ENCODE measurements around the gene GPR132. TPM values are rescaled to one million over a fixed set of nuclear protein-coding genes. Genes with fewer than 3 reads are reported as not detected.

GPR132 gene
- total and polyA plus RNA-seq, 2 donors (not counting 3 experiments of a cell fraction or from before 2014, with no cell fraction given), result not detected

DNA sequence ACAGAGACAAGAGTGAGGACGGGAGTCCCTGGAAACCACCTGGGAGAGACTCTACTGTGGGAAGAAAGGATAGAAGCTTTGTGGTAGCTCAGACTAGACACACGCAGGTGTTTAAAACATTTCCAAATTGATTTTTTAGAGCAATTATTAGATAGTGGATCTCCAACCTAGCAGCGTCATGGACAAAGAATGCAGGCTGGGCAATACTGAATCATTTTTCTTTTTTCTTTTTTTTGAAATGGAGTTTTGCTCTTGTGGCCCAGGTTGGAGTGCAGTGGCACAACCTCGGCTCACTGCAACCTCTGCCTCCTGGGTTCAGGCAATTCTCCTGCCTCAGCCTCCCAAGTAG is 13.1 kb downstream of the GPR132 start:
- Histone ChIP-seq H3K9me1 (replicated peaks; ENCODE audit: control insufficient read depth, extremely low read depth, insufficient read depth, low read length) (no peaks in the 10 kb centered on the region), H3K9ac (replicated peaks; ENCODE audit: extremely low read depth, insufficient read depth, low read length) (no peak overlapping the region), H3K4me2 (ENCODE audit: insufficient read depth, low read length) (no peak overlapping the region), H2AFZ (ENCODE audit: low read depth, low read length) (no peak overlapping the region), H4K20me1 (replicated peaks; ENCODE audit: control insufficient read depth, extremely low read depth, insufficient read depth, low read length) (no peaks in the 10 kb centered on the region), H3K4me3 (replicated peaks in 1 of 3; ENCODE audit: insufficient read depth in 1 of 3, low read depth in 1 of 3, low read length in 3 of 3) (no peak overlapping the region), H3K79me2 (ENCODE audit: control insufficient read depth, insufficient read depth, low read length) (no peaks in the 10 kb centered on the region), H3K4me1 (ENCODE audit: control insufficient read depth, extremely low read depth, insufficient read depth, low read length) (no peaks in the 10 kb centered on the region), H3K36me3 (ENCODE audit: control insufficient read depth in 2 of 2, extremely low read depth in 1 of 2, insufficient read depth in 2 of 2, low read length in 2 of 2) (no peaks in the 10 kb centered on the region), H3K27me3 (ENCODE audit: control insufficient read depth in 2 of 2, insufficient read depth in 2 of 2, low read length in 2 of 2) (no peaks in the 10 kb centered on the region), H3K9me3 (replicated peaks; ENCODE audit: control insufficient read depth, insufficient read depth, low read length) (no peaks in the 10 kb centered on the region), H3K27ac (ENCODE audit: insufficient read depth, low read depth, low read length) (no peak overlapping the region)
- no TSS peak for BruUV-seq (replicated peaks)
- dilution Hi-C loops (cut with MboI; ENCODE audit: extremely low pct_ligation_motif_present, low sequenced_read_pairs) (no loop called here), intact Hi-C loops (cut with micrococcal nuclease) (no loop called here)
- ChIA-PET POLR2A (no interaction called here), CTCF (no interaction called here)
- FAIRE-seq, result no peak
- TF ChIP-seq POLR2AphosphoS5 (IDR thresholded peaks at IDR 0.05; ENCODE audit: insufficient read depth, low read depth, low read length) (no peak), CTCF (IDR thresholded peaks at IDR 0.05; ENCODE audit: extremely low read depth in 1 of 2, insufficient read depth in 1 of 2, low read depth in 1 of 2, low read length in 2 of 2) (no peak), JUN (IDR thresholded peaks at IDR 0.05; ENCODE audit: borderline replicate concordance, insufficient read depth, insufficient read length, low read depth) (no peak), FOS (IDR thresholded peaks at IDR 0.05; ENCODE audit: borderline replicate concordance, insufficient read depth, low read length) (no peak)
- DNase-seq (ENCODE audit: low read depth, low spot score), result no peak

DNA sequence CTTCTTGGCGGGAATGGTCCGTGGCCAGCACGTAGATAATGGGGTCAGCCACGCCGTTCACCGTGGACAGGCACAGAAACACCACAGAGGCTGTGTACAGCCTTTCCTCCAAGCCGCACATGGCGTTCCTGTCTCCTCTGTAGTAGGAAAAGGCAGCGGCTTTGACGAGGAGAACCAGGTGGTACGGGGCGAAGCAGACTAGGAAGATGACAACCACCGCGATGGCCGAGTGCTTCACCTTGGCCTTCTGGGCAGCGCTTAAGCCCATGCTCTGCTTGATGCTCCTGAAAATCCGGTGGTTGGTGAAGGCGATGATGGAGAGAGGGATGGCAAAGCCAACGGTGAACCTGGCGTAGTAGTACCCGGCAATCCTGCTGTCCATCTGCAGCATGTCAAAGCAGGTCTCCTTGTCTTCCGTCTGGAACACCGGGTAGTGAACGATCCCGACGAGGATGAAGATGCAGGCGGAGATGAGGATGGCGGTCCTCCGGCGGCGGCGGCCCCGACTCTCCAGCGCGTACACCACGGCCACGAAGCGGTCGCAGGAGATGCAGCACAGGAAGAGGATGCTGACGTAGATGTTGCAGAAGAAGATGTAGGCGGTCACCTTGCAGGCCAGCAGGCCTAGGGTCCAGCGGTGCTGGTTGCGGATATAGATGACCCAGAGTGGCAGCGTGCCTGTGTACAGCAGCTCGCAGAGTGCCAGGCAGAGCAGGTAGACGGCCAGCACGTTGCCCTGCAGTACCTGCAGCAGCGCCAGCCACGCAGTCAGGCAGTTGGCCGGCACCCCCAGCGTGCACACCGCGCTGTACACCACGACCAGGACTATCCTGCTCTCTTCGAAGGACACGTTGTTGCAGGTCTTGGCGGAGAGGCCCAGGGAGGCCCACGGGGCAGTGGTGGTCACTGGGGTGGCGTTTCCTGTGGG is 13.8 kb downstream of the GPR132 start:
- Histone ChIP-seq H4K20me1 (replicated peaks; ENCODE audit: control insufficient read depth, extremely low read depth, insufficient read depth, low read length) (no peaks in the 10 kb centered on the region), H3K9me1 (replicated peaks; ENCODE audit: control insufficient read depth, extremely low read depth, insufficient read depth, low read length) (no peaks in the 10 kb centered on the region), H3K36me3 (ENCODE audit: control insufficient read depth in 2 of 2, extremely low read depth in 1 of 2, insufficient read depth in 2 of 2, low read length in 2 of 2) (no peaks in the 10 kb centered on the region), H3K4me2 (ENCODE audit: insufficient read depth, low read length) (no peak overlapping the region), H3K27ac (ENCODE audit: insufficient read depth, low read depth, low read length) (no peak overlapping the region), H3K27me3 (ENCODE audit: control insufficient read depth in 2 of 2, insufficient read depth in 2 of 2, low read length in 2 of 2) (no peaks in the 10 kb centered on the region), H3K4me3 (replicated peaks in 1 of 3; ENCODE audit: insufficient read depth in 1 of 3, low read depth in 1 of 3, low read length in 3 of 3) (no peak overlapping the region), H3K79me2 (ENCODE audit: control insufficient read depth, insufficient read depth, low read length) (no peaks in the 10 kb centered on the region), H3K9ac (replicated peaks; ENCODE audit: extremely low read depth, insufficient read depth, low read length) (no peak overlapping the region), H3K4me1 (ENCODE audit: control insufficient read depth, extremely low read depth, insufficient read depth, low read length) (no peaks in the 10 kb centered on the region), H2AFZ (ENCODE audit: low read depth, low read length) (no peak overlapping the region), H3K9me3 (replicated peaks; ENCODE audit: control insufficient read depth, insufficient read depth, low read length) (no peaks in the 10 kb centered on the region)
- FAIRE-seq, result no peak
- intact Hi-C loops (cut with micrococcal nuclease), result no loop called here
- POLR2A ChIA-PET, result no interaction called here
- CTCF ChIA-PET, result no interaction called here
- DNase-seq (ENCODE audit: low read depth, low spot score), result no peak
- TF ChIP-seq FOS (IDR thresholded peaks at IDR 0.05; ENCODE audit: borderline replicate concordance, insufficient read depth, low read length) (no peak), POLR2A (IDR thresholded peaks at IDR 0.05; ENCODE audit: low read depth, low read length) (no peak), POLR2AphosphoS5 (IDR thresholded peaks at IDR 0.05; ENCODE audit: insufficient read depth, low read depth, low read length) (no peak), EZH2 (IDR thresholded peaks at IDR 0.05; ENCODE audit: borderline replicate concordance, low read depth, low read length, severe bottlenecking) (no peak), MYC (IDR thresholded peaks at IDR 0.05; ENCODE audit: low read depth, low read length) (no peak), JUN (IDR thresholded peaks at IDR 0.05; ENCODE audit: borderline replicate concordance, insufficient read depth, insufficient read length, low read depth) (no peak), GATA2 (IDR thresholded peaks at IDR 0.05; ENCODE audit: insufficient read depth, insufficient read length, low read depth, low read length) (no peak), CTCF (IDR thresholded peaks at IDR 0.05; ENCODE audit: extremely low read depth in 1 of 2, insufficient read depth in 1 of 2, low read depth in 1 of 2, low read length in 2 of 2) (no peak)
- TF ChIP-seq, protein P1, sequence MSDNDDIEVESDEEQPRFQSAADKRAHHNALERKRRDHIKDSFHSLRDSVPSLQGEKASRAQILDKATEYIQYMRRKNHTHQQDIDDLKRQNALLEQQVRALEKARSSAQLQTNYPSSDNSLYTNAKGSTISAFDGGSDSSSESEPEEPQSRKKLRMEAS (IDR thresholded peaks at IDR 0.05; ENCODE audit: insufficient read depth, insufficient read length), result no peak
- dilution Hi-C loops (cut with MboI; ENCODE audit: extremely low pct_ligation_motif_present, low sequenced_read_pairs), result no loop called here
- no TSS peak for BruUV-seq (replicated peaks)
